Measurements from ENCODE around the gene ESPL1. TPM values are rescaled to one million over a fixed set of nuclear protein-coding genes. Genes with fewer than 3 reads are reported as not detected.

ESPL1 gene
- total RNA-seq, 3 donors from 2014 or later = 0.33 to 1.3 (median 1.2) TPM

DNA sequence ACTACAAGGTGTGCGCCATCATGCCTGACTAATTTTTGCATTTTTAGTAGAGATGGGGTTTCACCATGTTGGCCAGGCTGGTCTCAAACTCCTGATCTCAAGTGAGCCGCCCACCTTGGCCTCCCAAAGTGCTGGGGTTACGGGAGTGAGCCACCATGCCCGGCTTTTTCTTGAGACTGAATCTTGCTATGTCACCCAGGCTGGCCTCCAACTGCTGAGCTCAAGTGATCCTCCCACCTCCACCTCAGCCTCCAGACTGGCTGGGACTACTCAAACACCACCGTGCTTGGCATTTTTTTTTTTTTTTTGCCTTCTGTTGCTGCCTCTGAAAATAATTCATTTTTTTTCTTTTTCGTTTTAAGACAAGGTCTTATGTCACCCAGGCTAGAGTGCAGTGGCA, 8.2 kb upstream of the ESPL1 start:
- DNase-seq (ENCODE audit: low spot score in 2 of 2) = no peak

GRCh38 chr12:53265783-53266182, 2.3 kb upstream of the ESPL1 start:
- no peaks in the 10 kb centered on the region for H3K4me1 ChIP-seq
- no peaks in the 10 kb centered on the region for H3K36me3 ChIP-seq
- H3K27ac ChIP-seq = no peak overlapping the region
- no peak for TF ChIP-seq POLR2A (IDR thresholded peaks at IDR 0.05)
- no peak for TF ChIP-seq CTCF (IDR thresholded peaks at IDR 0.05)
- no peak overlapping the region for H3K4me3 ChIP-seq
- no peaks in the 10 kb centered on the region for H3K27me3 ChIP-seq
- no peak for DNase-seq (ENCODE audit: low spot score in 2 of 2)
- no peaks in the 10 kb centered on the region for H3K9me3 ChIP-seq
- intact Hi-C loops (cut with DNase I; ENCODE audit: low total_unique reads) = no loop called here

More for the DNA sequence above, 8.2 kb upstream of the ESPL1 start:
- no peak overlapping the region for H3K27ac ChIP-seq
- no peaks in the 10 kb centered on the region for H3K9me3 ChIP-seq
- H3K4me1 ChIP-seq = no peaks in the 10 kb centered on the region
- H3K4me3 ChIP-seq = no peak overlapping the region
- intact Hi-C loops (cut with DNase I; ENCODE audit: low total_unique reads) = no loop called here
- no peak for TF ChIP-seq CTCF (IDR thresholded peaks at IDR 0.05)
- TF ChIP-seq POLR2AphosphoS5 (IDR thresholded peaks at IDR 0.05) = no peak
- TF ChIP-seq POLR2A (IDR thresholded peaks at IDR 0.05) = no peak
- H3K27me3 ChIP-seq = no peaks in the 10 kb centered on the region
- no peaks in the 10 kb centered on the region for H3K36me3 ChIP-seq

DNA sequence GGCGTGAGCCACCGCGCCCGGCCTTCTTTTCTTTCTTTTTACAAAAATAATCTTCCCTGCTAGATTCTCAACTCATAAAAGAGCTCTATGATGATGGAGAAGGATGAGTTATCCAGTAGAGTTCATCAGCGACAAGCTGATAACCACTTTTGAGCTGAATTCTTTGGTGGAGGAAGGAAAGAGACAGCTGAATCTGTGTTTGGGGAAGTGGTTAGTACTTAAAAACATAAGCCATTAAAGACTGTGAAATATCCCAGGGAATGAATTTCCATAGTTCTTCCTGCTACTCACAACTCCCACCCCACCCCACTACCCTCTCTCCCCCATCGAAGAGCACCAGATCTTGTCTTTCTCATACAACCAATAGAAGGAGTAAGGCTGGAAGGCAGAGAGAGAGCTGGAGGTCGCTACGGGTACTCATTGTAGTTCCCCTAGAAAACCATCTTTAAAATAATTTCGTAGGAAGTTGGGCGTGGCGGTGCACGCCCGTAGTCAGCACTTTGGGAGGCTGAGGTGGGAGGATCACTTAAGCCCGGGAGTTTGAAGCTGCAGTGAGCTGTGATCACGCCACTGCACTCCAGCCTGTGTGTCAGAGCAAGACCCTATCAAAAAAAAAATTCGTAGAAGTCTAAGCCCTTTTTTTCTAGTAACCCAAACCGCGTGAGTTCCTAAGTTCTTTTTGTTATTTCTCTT, 647 bp upstream of the ESPL1 start:
- Histone ChIP-seq H3K4me1 (no peaks in the 10 kb centered on the region), H3K9me3 (no peaks in the 10 kb centered on the region), H3K36me3 (no peaks in the 10 kb centered on the region), H3K27me3 (no peaks in the 10 kb centered on the region), H3K27ac (peak overlapping the region in 1 of 2 donors; percentile 37), H3K4me3 (peak overlapping the region; percentile 49 to 75 (median 59))
- no peak for TF ChIP-seq CTCF (IDR thresholded peaks at IDR 0.05)
- no peak for TF ChIP-seq POLR2A (IDR thresholded peaks at IDR 0.05)
- TF ChIP-seq POLR2AphosphoS5 (IDR thresholded peaks at IDR 0.05) = no peak
- intact Hi-C loops (cut with DNase I; ENCODE audit: low total_unique reads) = no loop called here
- no peak for DNase-seq (ENCODE audit: low spot score in 2 of 2)

GRCh38 chr12:53268630-53269562, 797 bp downstream of the ESPL1 start:
- intact Hi-C loops (cut with DNase I; ENCODE audit: low total_unique reads) = no loop called here
- no peaks in the 10 kb centered on the region for H3K27me3 ChIP-seq
- H3K27ac ChIP-seq = peak overlapping the region in 1 of 2 donors; percentile 37
- TF ChIP-seq POLR2A (IDR thresholded peaks at IDR 0.05) (no peak), POLR2AphosphoS5 (IDR thresholded peaks at IDR 0.05) (no peak), CTCF (IDR thresholded peaks at IDR 0.05) (no peak)
- no peaks in the 10 kb centered on the region for H3K9me3 ChIP-seq
- H3K36me3 ChIP-seq = no peaks in the 10 kb centered on the region
- DNase-seq (ENCODE audit: low spot score in 2 of 2) = no peak
- no peaks in the 10 kb centered on the region for H3K4me1 ChIP-seq
- peak overlapping the region; percentile 49 to 75 (median 59) for H3K4me3 ChIP-seq

DNA sequence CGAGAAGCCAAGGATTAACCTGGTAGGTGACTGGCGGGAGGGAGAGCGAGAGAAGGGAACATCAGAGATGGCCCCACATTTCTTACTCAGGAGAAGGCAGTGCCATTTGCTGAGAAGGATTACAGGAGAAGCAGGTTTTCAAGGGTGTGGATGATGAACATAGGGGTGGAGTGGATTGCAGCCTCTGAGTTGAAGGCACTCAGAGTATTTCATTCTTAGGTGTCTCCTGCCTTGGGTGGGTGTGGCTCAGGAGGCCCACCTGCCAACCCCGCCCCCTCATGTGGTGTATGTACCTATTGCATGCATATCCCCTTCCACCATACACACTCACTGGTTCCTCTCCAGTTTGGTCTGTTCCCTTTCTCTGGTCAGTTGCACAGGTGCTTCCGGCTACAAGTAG, 6.3 kb downstream of the ESPL1 start:
- Histone ChIP-seq H3K9me3 (no peaks in the 10 kb centered on the region), H3K27ac (no peak overlapping the region), H3K4me1 (no peaks in the 10 kb centered on the region), H3K27me3 (no peaks in the 10 kb centered on the region), H3K36me3 (no peaks in the 10 kb centered on the region), H3K4me3 (no peak overlapping the region)
- intact Hi-C loops (cut with DNase I; ENCODE audit: low total_unique reads) = no loop called here
- TF ChIP-seq POLR2A (IDR thresholded peaks at IDR 0.05) (no peak), POLR2AphosphoS5 (IDR thresholded peaks at IDR 0.05) (no peak), CTCF (IDR thresholded peaks at IDR 0.05) (no peak)
- no peak for DNase-seq (ENCODE audit: low spot score in 2 of 2)

Measured in breast epithelium (tissue), 4 donors.